Measurements from ENCODE around the gene AIFM3. TPM values are rescaled to one million over a fixed set of nuclear protein-coding genes. Genes with fewer than 3 reads are reported as not detected.
"Not testable (repeated sequence)": the region's sequence is repeated elsewhere in the genome, so short reads cannot be mapped to it uniquely, and the experiment has no call there.

AIFM3 gene
- total RNA-seq (2014; rRNA removed; shearing (Covaris generic)), result 0.20 TPM in 1 of 2 replicates, not detected in the other

GRCh38 chr22:20966883-20967696 is at the start of gene AIFM3:
TSS of gene AIFM3 (plus strand) at chr22:20967255. CDS start at chr22:20967945, 690 bp downstream.
- no peaks in the 10 kb centered on the region for H3K4me1 ChIP-seq
- no peaks in the 10 kb centered on the region for H3K36me3 ChIP-seq
- no peak within 1 kb of the TSS for H3K4me3 ChIP-seq
- no peak for DNase-seq
- no peaks in the 10 kb centered on the region for H3K9me3 ChIP-seq (replicated peaks)
- peaks cover 22% of the 10 kb centered on the region; the same call in 1 of the 2 replicates for H3K27me3 ChIP-seq
- H3K27ac ChIP-seq, result no peak within 1 kb of the TSS

GRCh38 chr22:20918663-20919218 is 48.3 kb upstream of the AIFM3 start:
- Histone ChIP-seq H3K4me3 (peak overlapping the region; percentile 95), H3K27me3 (no peaks in the 10 kb centered on the region), H3K9me3 (replicated peaks) (no peaks in the 10 kb centered on the region), H3K27ac (no peak overlapping the region), H3K4me1 (0 out of 2 replicates have a peak, but pooled peaks cover 3% of the 10 kb centered on the region), H3K36me3 (peaks cover 17% of the 10 kb centered on the region)
- peak in 1 of 2 experiments; percentile 17 for DNase-seq

- Histone ChIP-seq H3K4me3 (peak overlapping the region; percentile 95), H3K4me1 (0 out of 2 replicates have a peak, but pooled peaks cover 3% of the 10 kb centered on the region), H3K27me3 (no peaks in the 10 kb centered on the region), H3K9me3 (replicated peaks) (no peaks in the 10 kb centered on the region), H3K36me3 (peaks cover 21% of the 10 kb centered on the region), H3K27ac (no peak overlapping the region)
- DNase-seq, result no peak
These were observed 47.3 kb upstream of the AIFM3 start for GRCh38 chr22:20919718-20920117.

GRCh38 chr22:20920881-20921203 is 46.2 kb upstream of the AIFM3 start:
- H3K4me3 ChIP-seq, result no peak overlapping the region
- no peak overlapping the region for H3K27ac ChIP-seq
- peaks cover 28% of the 10 kb centered on the region for H3K36me3 ChIP-seq
- no peaks in the 10 kb centered on the region for H3K27me3 ChIP-seq
- no peaks in the 10 kb centered on the region for H3K9me3 ChIP-seq (replicated peaks)
- 0 out of 2 replicates have a peak, but pooled peaks cover 3% of the 10 kb centered on the region for H3K4me1 ChIP-seq
- no peak for DNase-seq

- H3K4me3 ChIP-seq, result no peak overlapping the region
- H3K36me3 ChIP-seq, result peaks cover 32% of the 10 kb centered on the region
- H3K27me3 ChIP-seq, result no peaks in the 10 kb centered on the region
- H3K27ac ChIP-seq, result no peak overlapping the region
- H3K9me3 ChIP-seq (replicated peaks), result no peaks in the 10 kb centered on the region
- no peak for DNase-seq
- 0 out of 2 replicates have a peak, but pooled peaks cover 3% of the 10 kb centered on the region for H3K4me1 ChIP-seq
These were observed 44.8 kb upstream of the AIFM3 start for GRCh38 chr22:20922141-20922751.

- Histone ChIP-seq H3K4me3 (no peak overlapping the region), H3K27ac (no peak overlapping the region)
These were observed 40.8 kb upstream of the AIFM3 start for GRCh38 chr22:20926243-20926642.

GRCh38 chr22:20927940-20928572 is 39.0 kb upstream of the AIFM3 start:
- peaks cover 18% of the 10 kb centered on the region for H3K36me3 ChIP-seq

More at GRCh38 chr22:20926243-20926642, 40.8 kb upstream of the AIFM3 start:
- Histone ChIP-seq H3K9me3 (replicated peaks) (no peaks in the 10 kb centered on the region), H3K4me1 (no peaks in the 10 kb centered on the region), H3K36me3 (peaks cover 24% of the 10 kb centered on the region), H3K27me3 (no peaks in the 10 kb centered on the region)
- DNase-seq, result no peak

GRCh38 chr22:20928573-20928967 is 38.5 kb upstream of the AIFM3 start:
- peaks cover 18% of the 10 kb centered on the region for H3K36me3 ChIP-seq
- H3K4me3 ChIP-seq, result no peak overlapping the region
- no peak overlapping the region for H3K27ac ChIP-seq
- no peak for DNase-seq
- no peaks in the 10 kb centered on the region for H3K27me3 ChIP-seq
- no peaks in the 10 kb centered on the region for H3K4me1 ChIP-seq
- H3K9me3 ChIP-seq (replicated peaks), result no peaks in the 10 kb centered on the region

More at GRCh38 chr22:20927940-20928572, 39.0 kb upstream of the AIFM3 start:
- no peaks in the 10 kb centered on the region for H3K27me3 ChIP-seq
- H3K27ac ChIP-seq, result no peak overlapping the region
- DNase-seq, result no peak
- no peaks in the 10 kb centered on the region for H3K9me3 ChIP-seq (replicated peaks)
- H3K4me3 ChIP-seq, result no peak overlapping the region
- H3K4me1 ChIP-seq, result no peaks in the 10 kb centered on the region

- Histone ChIP-seq H3K4me1 (no peaks in the 10 kb centered on the region), H3K9me3 (replicated peaks) (no peaks in the 10 kb centered on the region), H3K4me3 (no peak overlapping the region), H3K36me3 (peaks cover 25% of the 10 kb centered on the region), H3K27me3 (no peaks in the 10 kb centered on the region), H3K27ac (no peak overlapping the region)
- no peak for DNase-seq
These were observed 37.1 kb upstream of the AIFM3 start for GRCh38 chr22:20930004-20930403.

GRCh38 chr22:20930435-20930834 is 36.6 kb upstream of the AIFM3 start:
- DNase-seq; H3K9me3 ChIP-seq (replicated peaks): not testable (repeated sequence)

GRCh38 chr22:20931126-20931654 is 35.9 kb upstream of the AIFM3 start:
- H3K27me3 ChIP-seq, result no peaks in the 10 kb centered on the region
- no peak for DNase-seq
- H3K4me1 ChIP-seq, result no peaks in the 10 kb centered on the region
- no peak overlapping the region for H3K4me3 ChIP-seq
- no peaks in the 10 kb centered on the region for H3K9me3 ChIP-seq (replicated peaks)
- H3K27ac ChIP-seq, result no peak overlapping the region
- peaks cover 23% of the 10 kb centered on the region for H3K36me3 ChIP-seq

More at GRCh38 chr22:20930435-20930834, 36.6 kb upstream of the AIFM3 start:
- not testable (repeated sequence) for H3K27me3 ChIP-seq, H3K4me1 ChIP-seq, H3K4me3 ChIP-seq, H3K27ac ChIP-seq
- H3K36me3 ChIP-seq, result peaks cover 23% of the 10 kb centered on the region

- Histone ChIP-seq H3K36me3 (peaks cover 45% of the 10 kb centered on the region), H3K27me3 (no peaks in the 10 kb centered on the region), H3K9me3 (replicated peaks) (no peaks in the 10 kb centered on the region), H3K4me3 (no peak overlapping the region), H3K4me1 (no peaks in the 10 kb centered on the region), H3K27ac (no peak overlapping the region)
- DNase-seq, result no peak
These were observed 33.1 kb upstream of the AIFM3 start for GRCh38 chr22:20933910-20934309.

GRCh38 chr22:20935049-20935448 is 32.0 kb upstream of the AIFM3 start:
- DNase-seq; H3K9me3 ChIP-seq (replicated peaks); H3K4me1 ChIP-seq; H3K27ac ChIP-seq; H3K4me3 ChIP-seq; H3K27me3 ChIP-seq: not testable (repeated sequence)
- H3K36me3 ChIP-seq, result peaks cover 44% of the 10 kb centered on the region

- not testable (repeated sequence) for DNase-seq; H3K4me3 ChIP-seq; H3K27ac ChIP-seq; H3K4me1 ChIP-seq; H3K9me3 ChIP-seq (replicated peaks); H3K27me3 ChIP-seq
- peaks cover 46% of the 10 kb centered on the region for H3K36me3 ChIP-seq
These were observed 31.1 kb upstream of the AIFM3 start for GRCh38 chr22:20935780-20936539.
